VCaP (cell line): ENCODE data around the gene KSR1.

Source experiments
- H3K27ac ChIP-seq: fragments of 450-650 bp; 2 replicates; pipeline ENCODE4 v1.5.1; 2017
- CTCF ChIP-seq: fragments of 450-650 bp; conservative IDR thresholded peaks from 2 replicates; pipeline ENCODE4 v1.5.1; 2017; ENCODE audit warnings: mild to moderate bottlenecking, moderate library complexity

The KSR1 gene

DNA sequence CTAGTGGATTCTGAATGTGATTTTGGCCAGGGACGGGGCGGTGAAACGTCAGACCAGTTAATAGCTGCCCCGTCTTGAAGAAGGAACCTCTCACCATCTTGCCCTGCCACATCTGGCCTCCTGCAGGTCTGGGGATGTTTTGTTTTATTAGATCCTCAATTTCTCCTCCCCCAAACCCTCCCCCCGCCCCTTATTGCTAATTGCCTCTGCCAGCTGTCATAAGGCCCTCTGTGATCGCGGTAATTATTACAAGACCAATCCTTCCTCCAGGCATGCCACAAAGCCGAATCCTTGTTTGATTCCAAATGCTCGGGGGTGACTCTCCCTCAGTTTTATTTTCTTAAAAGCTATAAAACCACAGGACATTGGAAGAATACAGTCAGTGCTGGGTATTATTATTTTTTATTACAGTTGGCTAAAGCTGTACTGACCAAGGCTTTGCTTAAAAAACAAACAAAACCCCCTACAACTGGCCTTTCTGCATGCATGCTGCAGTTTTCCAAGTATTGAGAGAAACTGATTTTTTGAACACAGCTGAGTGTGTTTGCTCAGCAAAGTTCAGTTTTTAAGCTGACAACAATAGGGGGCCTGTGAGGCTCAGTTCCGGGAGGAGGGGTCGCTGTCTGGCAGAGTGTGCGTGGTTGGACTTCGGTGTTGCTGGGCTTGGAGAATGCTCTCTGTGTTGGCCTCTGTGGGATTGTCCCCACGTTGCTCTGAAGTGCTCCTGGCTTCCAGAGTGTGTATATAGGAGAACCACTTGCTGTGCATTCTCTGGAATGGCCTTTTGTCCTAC, 1.7 kb downstream of the KSR1 start:
- no peak for TF ChIP-seq CTCF
- H3K27ac ChIP-seq = no peak overlapping the region

- H3K27ac ChIP-seq = no peak overlapping the region
Measured at GRCh38 chr17:27458524-27458908, 2.3 kb downstream of the KSR1 start.

DNA sequence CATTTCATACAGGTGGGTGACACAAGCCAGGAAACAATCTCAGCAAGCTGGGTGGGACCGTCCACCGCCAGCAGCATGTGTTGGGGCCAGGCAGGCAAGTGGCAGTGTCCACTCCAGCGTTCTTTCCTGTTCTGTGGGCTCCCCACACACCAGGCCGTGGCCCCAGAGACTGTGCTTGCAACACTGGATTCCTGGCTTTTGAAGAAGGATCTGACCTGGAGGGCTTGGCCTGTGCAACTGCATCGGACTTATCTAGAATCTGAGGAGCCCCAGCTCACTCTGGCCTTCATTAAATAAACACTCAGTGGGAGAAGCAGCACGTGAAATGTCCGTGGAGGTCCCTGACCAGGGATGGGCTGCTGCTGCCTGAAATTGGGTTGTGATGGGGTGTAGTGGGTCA, 3.2 kb downstream of the KSR1 start:
- TF ChIP-seq CTCF = no peak
- no peak overlapping the region for H3K27ac ChIP-seq

More at GRCh38 chr17:27458524-27458908, 2.3 kb downstream of the KSR1 start:
- no peak for TF ChIP-seq CTCF

GRCh38 chr17:27460196-27460725, 4.0 kb downstream of the KSR1 start:
- TF ChIP-seq CTCF = no peak
- no peak overlapping the region for H3K27ac ChIP-seq

- no peak for TF ChIP-seq CTCF
- H3K27ac ChIP-seq = no peak overlapping the region
Measured at GRCh38 chr17:27461192-27461859, 5.1 kb downstream of the KSR1 start.

DNA sequence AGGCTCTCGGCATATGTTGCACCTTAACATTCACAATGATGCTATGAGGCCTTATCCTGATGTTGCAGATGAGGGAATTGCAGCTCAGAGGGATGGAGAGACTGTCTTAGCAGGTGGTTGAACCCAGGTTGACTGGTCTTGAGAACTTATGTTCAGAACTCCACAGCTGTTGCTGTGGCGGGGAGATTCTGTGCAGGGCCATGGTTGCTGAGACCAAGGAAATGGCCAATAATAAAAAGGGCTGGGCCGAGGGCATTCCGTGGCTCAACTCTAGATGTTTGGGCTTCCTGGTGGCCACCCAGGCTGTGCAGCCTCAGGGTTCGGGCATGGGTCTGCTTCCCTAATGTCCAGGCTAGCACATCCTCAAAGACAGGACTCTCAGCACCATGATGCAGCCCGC, 5.9 kb downstream of the KSR1 start:
- no peak for TF ChIP-seq CTCF
- H3K27ac ChIP-seq = no peak overlapping the region

DNA sequence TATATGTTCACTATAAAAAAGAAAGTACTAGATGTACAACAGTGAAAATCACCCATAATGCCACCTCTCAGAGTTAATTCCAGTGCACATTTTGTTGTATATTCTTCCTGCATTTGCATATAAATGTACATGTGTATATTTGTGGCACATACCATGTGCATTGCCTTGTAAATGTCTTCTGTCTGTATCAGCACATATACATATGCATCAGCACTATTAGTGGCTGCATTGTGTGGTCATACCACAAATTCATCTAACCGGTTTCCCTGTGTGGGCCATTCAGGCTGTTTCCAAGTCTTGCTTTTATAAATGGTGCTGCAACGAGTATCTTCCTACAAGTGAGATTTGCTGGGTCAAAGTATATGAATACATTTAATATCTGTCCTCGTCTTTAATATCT, 6.5 kb downstream of the KSR1 start:
- TF ChIP-seq CTCF = no peak

More for the DNA sequence above, 6.5 kb downstream of the KSR1 start:
- no peak overlapping the region for H3K27ac ChIP-seq
